ENCODE measurements around the gene PIK3R4. TPM values are rescaled to one million over a fixed set of nuclear protein-coding genes. Genes with fewer than 3 reads are reported as not detected.
A peak's percentile ranks its signal among the peaks of the same experiment; 100 is the strongest.

The PIK3R4 gene
- total RNA-seq, 1 donor from 2014 or later = 34.2 TPM

GRCh38 chr3:130732501-130732900 lies 14.1 kb downstream of the PIK3R4 start:
- H3K4me1 Mint-ChIP-seq = peaks cover 1% of the 10 kb centered on the region
- no peaks in the 10 kb centered on the region for H3K9me3 Mint-ChIP-seq
- no peak for DNase-seq (ENCODE audit: low read depth, low spot score)
- no peak for TF ChIP-seq CTCF (conservative IDR thresholded peaks at IDR 0.05)
- no peak overlapping the region for H3K27ac Mint-ChIP-seq (ENCODE audit: unreplicated experiment)
- no peak overlapping the region for H3K4me3 Mint-ChIP-seq
- H3K27me3 Mint-ChIP-seq (ENCODE audit: low read depth) = no peaks in the 10 kb centered on the region
- H3K36me3 Mint-ChIP-seq (ENCODE audit: low read depth) = peaks cover 5% of the 10 kb centered on the region

- no peak overlapping the region for H3K4me3 Mint-ChIP-seq
- DNase-seq (ENCODE audit: low read depth, low spot score) = no peak
- H3K27ac Mint-ChIP-seq (ENCODE audit: unreplicated experiment) = no peak overlapping the region
- H3K9me3 Mint-ChIP-seq = no peaks in the 10 kb centered on the region
- H3K27me3 Mint-ChIP-seq (ENCODE audit: low read depth) = no peaks in the 10 kb centered on the region
- peaks cover 2% of the 10 kb centered on the region for H3K36me3 Mint-ChIP-seq (ENCODE audit: low read depth)
- peaks cover 6% of the 10 kb centered on the region for H3K4me1 Mint-ChIP-seq
- TF ChIP-seq CTCF (conservative IDR thresholded peaks at IDR 0.05) = no peak
Observed at GRCh38 chr3:130731817-130732216, 14.8 kb downstream of the PIK3R4 start.

GRCh38 chr3:130729154-130729553 lies 17.5 kb downstream of the PIK3R4 start:
- no peak for TF ChIP-seq CTCF (conservative IDR thresholded peaks at IDR 0.05)
- no peak overlapping the region for H3K4me3 Mint-ChIP-seq
- peak overlapping the region; percentile 21 for H3K27ac Mint-ChIP-seq (ENCODE audit: unreplicated experiment)
- H3K9me3 Mint-ChIP-seq = no peaks in the 10 kb centered on the region
- no peak for DNase-seq (ENCODE audit: low read depth, low spot score)
- H3K36me3 Mint-ChIP-seq (ENCODE audit: low read depth) = peaks cover 2% of the 10 kb centered on the region
- H3K4me1 Mint-ChIP-seq = peaks cover 13% of the 10 kb centered on the region
- H3K27me3 Mint-ChIP-seq (ENCODE audit: low read depth) = no peaks in the 10 kb centered on the region

GRCh38 chr3:130728037-130728436 lies 18.6 kb downstream of the PIK3R4 start:
- H3K4me1 Mint-ChIP-seq = peaks cover 13% of the 10 kb centered on the region
- no peaks in the 10 kb centered on the region for H3K9me3 Mint-ChIP-seq
- H3K27me3 Mint-ChIP-seq (ENCODE audit: low read depth) = no peaks in the 10 kb centered on the region
- no peak overlapping the region for H3K27ac Mint-ChIP-seq (ENCODE audit: unreplicated experiment)
- H3K36me3 Mint-ChIP-seq (ENCODE audit: low read depth) = peaks cover 4% of the 10 kb centered on the region
- no peak for TF ChIP-seq CTCF (conservative IDR thresholded peaks at IDR 0.05)
- DNase-seq (ENCODE audit: low read depth, low spot score) = no peak
- H3K4me3 Mint-ChIP-seq = peak overlapping the region; percentile 84

- Mint-ChIP-seq H3K9me3 (no peaks in the 10 kb centered on the region), H3K27ac (ENCODE audit: unreplicated experiment) (no peak overlapping the region), H3K36me3 (ENCODE audit: low read depth) (peaks cover 2% of the 10 kb centered on the region), H3K27me3 (ENCODE audit: low read depth) (no peaks in the 10 kb centered on the region), H3K4me3 (no peak overlapping the region), H3K4me1 (peaks cover 13% of the 10 kb centered on the region)
- DNase-seq (ENCODE audit: low read depth, low spot score) = no peak
- no peak for TF ChIP-seq CTCF (conservative IDR thresholded peaks at IDR 0.05)
Observed at GRCh38 chr3:130725746-130726145, 20.9 kb downstream of the PIK3R4 start.

GRCh38 chr3:130715616-130716015 lies 31.0 kb downstream of the PIK3R4 start:
- peaks cover 21% of the 10 kb centered on the region for H3K36me3 Mint-ChIP-seq (ENCODE audit: low read depth)
- TF ChIP-seq CTCF (conservative IDR thresholded peaks at IDR 0.05) = no peak
- no peak overlapping the region for H3K4me3 Mint-ChIP-seq
- no peak overlapping the region for H3K27ac Mint-ChIP-seq (ENCODE audit: unreplicated experiment)
- H3K4me1 Mint-ChIP-seq = no peaks in the 10 kb centered on the region
- no peaks in the 10 kb centered on the region for H3K27me3 Mint-ChIP-seq (ENCODE audit: low read depth)
- H3K9me3 Mint-ChIP-seq = no peaks in the 10 kb centered on the region
- DNase-seq (ENCODE audit: low read depth, low spot score) = no peak

Data from neural crest cell (in vitro differentiated cells).